ENCODE measurements around the gene NCOA5.

GRCh38 chr20:46083531-46084061, 6.2 kb downstream of the NCOA5 start:
- TF ChIP-seq, protein P1, sequence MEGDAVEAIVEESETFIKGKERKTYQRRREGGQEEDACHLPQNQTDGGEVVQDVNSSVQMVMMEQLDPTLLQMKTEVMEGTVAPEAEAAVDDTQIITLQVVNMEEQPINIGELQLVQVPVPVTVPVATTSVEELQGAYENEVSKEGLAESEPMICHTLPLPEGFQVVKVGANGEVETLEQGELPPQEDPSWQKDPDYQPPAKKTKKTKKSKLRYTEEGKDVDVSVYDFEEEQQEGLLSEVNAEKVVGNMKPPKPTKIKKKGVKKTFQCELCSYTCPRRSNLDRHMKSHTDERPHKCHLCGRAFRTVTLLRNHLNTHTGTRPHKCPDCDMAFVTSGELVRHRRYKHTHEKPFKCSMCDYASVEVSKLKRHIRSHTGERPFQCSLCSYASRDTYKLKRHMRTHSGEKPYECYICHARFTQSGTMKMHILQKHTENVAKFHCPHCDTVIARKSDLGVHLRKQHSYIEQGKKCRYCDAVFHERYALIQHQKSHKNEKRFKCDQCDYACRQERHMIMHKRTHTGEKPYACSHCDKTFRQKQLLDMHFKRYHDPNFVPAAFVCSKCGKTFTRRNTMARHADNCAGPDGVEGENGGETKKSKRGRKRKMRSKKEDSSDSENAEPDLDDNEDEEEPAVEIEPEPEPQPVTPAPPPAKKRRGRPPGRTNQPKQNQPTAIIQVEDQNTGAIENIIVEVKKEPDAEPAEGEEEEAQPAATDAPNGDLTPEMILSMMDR (IDR thresholded peaks at IDR 0.05 in 4 of 5, conservative IDR thresholded peaks at IDR 0.05 in 1 of 5), result no peak
- no peak for TF ChIP-seq POLR2A (IDR thresholded peaks at IDR 0.05)
